HepG2 (cell line): ENCODE results near the gene XRCC1. TPM values are rescaled to one million over a fixed set of nuclear protein-coding genes. Genes with fewer than 3 reads are reported as not detected.

Experiments
- ATAC-seq: fragments of 200-7000 bp; cut with Tn5 transposase; 3 replicates; pipeline ENCODE4 v1.9.1; 2020; ENCODE audit warnings: mild to moderate bottlenecking, moderate library complexity
- BruUV-seq: library from RNA; stranded (reverse); fragments of 400-500 nt; replicated peaks from 2 replicates; lab custom pipeline; 2021; lab: Mats Ljungman, UMichigan
- CTCF ChIA-PET: fragments of 300-600 bp; formaldehyde crosslinking; extraction: SDS; loops from one replicate; lab custom pipeline; 2021; ENCODE audit warnings: low total read pairs, inconsistent platforms, low intra/inter-chr PET ratio; lab: Yijun Ruan, JAX
- POLR2A ChIA-PET: fragments of 350-600 bp; sonication (Branson Sonifier 250); formaldehyde crosslinking; loops from one replicate; lab custom pipeline; 2020; ENCODE audit warnings: antibody characterized with exemption, inconsistent platforms; lab: Yijun Ruan, JAX
- DNase-seq: peaks from one replicate; pipeline ENCODE4 v3.0.0-alpha.2; 2015; ENCODE audit warnings: low spot score
- FAIRE-seq: peaks from 3 replicates; lab custom pipeline; 2011; peaks lifted over from hg19 to GRCh38; lab: Jason Lieb, UNC
- H2AFZ ChIP-seq: one replicate; pipeline ENCODE4 v1.6.1; 2011; ENCODE audit warnings: low read length, inconsistent platforms
- H3K27ac ChIP-seq: fragments of 300-600 bp; 3 replicates; pipeline ENCODE4 v1.8.0; 2011; ENCODE audit warnings: mixed run types, mild to moderate bottlenecking, mixed read lengths, low read length, inconsistent platforms; ENCODE audit not compliant: insufficient read depth; ENCODE audit errors: extremely low read length
- H3K27me3 ChIP-seq, 2 experiments: fragments of 200-600 bp in 1 of 2; 2 replicates in 1 of 2; 3 replicates in 1 of 2; pipeline versions ENCODE4 v1.6.0 to v1.8.0; 2011; ENCODE audit warnings: low read length in 2 of 2, mild to moderate bottlenecking in 2 of 2, moderate library complexity in 2 of 2, inconsistent platforms in 1 of 2; ENCODE audit not compliant: insufficient read depth in 2 of 2, control insufficient read depth in 1 of 2
- H3K36me3 ChIP-seq, 2 experiments: fragments of 200-600 bp in 1 of 2; replicated peaks in 1 of 2; 2 replicates in 1 of 2; 3 replicates in 1 of 2; pipeline versions ENCODE4 v1.5.1 to v1.8.0; 2011; ENCODE audit warnings: low read length in 2 of 2, inconsistent platforms in 1 of 2; ENCODE audit not compliant: insufficient read depth in 2 of 2, control insufficient read depth in 1 of 2
- H3K4me1 ChIP-seq: 2 replicates; pipeline ENCODE4 v1.5.1; 2012; ENCODE audit warnings: low read length, inconsistent platforms; ENCODE audit not compliant: insufficient read depth
- H3K4me2 ChIP-seq: 2 replicates; pipeline ENCODE4 v1.6.0; 2011; ENCODE audit warnings: low read depth, low read length, inconsistent platforms
- H3K4me3 ChIP-seq, 3 experiments: fragments of 200-600 bp in 1 of 3; sonication (generic), shearing (Covaris generic) in 1 of 3; replicated peaks in 1 of 3; 2 replicates each; pipeline ENCODE4 v1.5.1; 2011 to 2016; ENCODE audit warnings: low read length in 3 of 3, inconsistent platforms in 2 of 3, low read depth in 2 of 3, mild to moderate bottlenecking in 2 of 3, control low read depth in 1 of 3, mixed read lengths in 1 of 3; ENCODE audit not compliant: insufficient read depth in 1 of 3
- H3K79me2 ChIP-seq: one replicate; pipeline ENCODE4 v1.6.1; 2011; ENCODE audit warnings: low read length, inconsistent platforms; ENCODE audit not compliant: insufficient read depth
- H3K9ac ChIP-seq: 2 replicates; pipeline ENCODE4 v1.6.0; 2011; ENCODE audit warnings: mild to moderate bottlenecking, low read depth, low read length, inconsistent platforms; ENCODE audit not compliant: insufficient read depth
- H3K9me3 ChIP-seq: 2 replicates; pipeline ENCODE4 v1.5.1; 2012; ENCODE audit warnings: mild to moderate bottlenecking, low read length
- H4K20me1 ChIP-seq: 2 replicates; pipeline ENCODE4 v1.6.0; 2011; ENCODE audit warnings: inconsistent platforms, mild to moderate bottlenecking, low read length, moderate library complexity; ENCODE audit not compliant: insufficient read depth
- HNF4G ChIP-seq, 2 experiments: sonication (generic) in 1 of 2; formaldehyde crosslinking in 1 of 2; IDR thresholded peaks; 2 replicates each; pipeline versions ENCODE4 v1.4.0 to v1.6.1; 2011 to 2020; ENCODE audit warnings: borderline replicate concordance in 2 of 2, low read depth in 2 of 2, mild to moderate bottlenecking in 2 of 2, low read length in 1 of 2, missing genetic modification reagents in 1 of 2, moderate library complexity in 1 of 2
- NFE2 ChIP-seq: sonication (generic); formaldehyde crosslinking; IDR thresholded peaks from 2 replicates; pipeline ENCODE4 v1.4.0; 2020; ENCODE audit warnings: missing genetic modification reagents
- NR2F2 ChIP-seq: IDR thresholded peaks from 2 replicates; pipeline ENCODE4 v1.6.1; 2012; ENCODE audit warnings: low read depth, inconsistent platforms, borderline replicate concordance
- NR2F6 ChIP-seq, 2 experiments: IDR thresholded peaks; 2 replicates each; pipeline ENCODE4 v1.6.1; 2016; ENCODE audit warnings: antibody characterized with exemption in 1 of 2, mild to moderate bottlenecking in 1 of 2
- ONECUT2 ChIP-seq: sonication (generic); formaldehyde crosslinking; IDR thresholded peaks from 2 replicates; pipeline ENCODE4 v1.4.0; 2020; ENCODE audit warnings: missing genetic modification reagents
- PRPF4 ChIP-seq: fragments of 200-400 bp; formaldehyde crosslinking; IDR thresholded peaks from 2 replicates; pipeline ENCODE4 v1.6.1; 2016; ENCODE audit warnings: low read length, low read depth; ENCODE audit not compliant: poor library complexity, severe bottlenecking
- RBFOX2 ChIP-seq: fragments of 200-400 bp; formaldehyde crosslinking; IDR thresholded peaks from 2 replicates; pipeline ENCODE4 v1.6.1; 2017; ENCODE audit warnings: low read depth, mild to moderate bottlenecking, low read length
- SUZ12 ChIP-seq: fragments of 150-350 bp; IDR thresholded peaks from 2 replicates; pipeline ENCODE4 v1.6.1; 2014; ENCODE audit warnings: low read depth, low read length
- TBX3 ChIP-seq: fragments of 450-650 bp; IDR thresholded peaks from 2 replicates; pipeline ENCODE4 v1.6.1; 2017; ENCODE audit warnings: antibody characterized with exemption, mild to moderate bottlenecking, inconsistent platforms, borderline replicate concordance
- YEATS2 ChIP-seq: sonication (generic); formaldehyde crosslinking; IDR thresholded peaks from 2 replicates; pipeline ENCODE4 v1.4.0; 2020; ENCODE audit warnings: missing genetic modification reagents, borderline replicate concordance
- ZNF451 ChIP-seq: sonication (generic); formaldehyde crosslinking; IDR thresholded peaks from 2 replicates; pipeline ENCODE4 v1.5.0; 2020; ENCODE audit warnings: mild to moderate bottlenecking, missing genetic modification reagents
- ZNF572 ChIP-seq: sonication (generic); formaldehyde crosslinking; IDR thresholded peaks from 2 replicates; pipeline ENCODE4 v1.5.1; 2020; ENCODE audit warnings: mild to moderate bottlenecking, missing genetic modification reagents
- ZNF605 ChIP-seq: sonication (generic); formaldehyde crosslinking; IDR thresholded peaks from 2 replicates; pipeline ENCODE4 v1.8.0; 2022; ENCODE audit warnings: mild to moderate bottlenecking, missing genetic modification reagents
- ZNF790 ChIP-seq: sonication (generic); formaldehyde crosslinking; IDR thresholded peaks from 2 replicates; pipeline ENCODE4 v1.8.0; 2022; ENCODE audit warnings: missing genetic modification reagents, mild to moderate bottlenecking, borderline replicate concordance
- ZNF850 ChIP-seq: sonication (generic); formaldehyde crosslinking; conservative IDR thresholded peaks from 2 replicates; pipeline ENCODE4 v1.9.0; 2021; ENCODE audit warnings: mild to moderate bottlenecking, missing genetic modification reagents
- ZSCAN12 ChIP-seq: sonication (generic); formaldehyde crosslinking; IDR thresholded peaks from 2 replicates; pipeline ENCODE4 v1.9.0; 2021; ENCODE audit warnings: mild to moderate bottlenecking, missing genetic modification reagents
- ZSCAN29 ChIP-seq: sonication (generic); formaldehyde crosslinking; conservative IDR thresholded peaks from 2 replicates; pipeline ENCODE4 v1.4.0; 2020; ENCODE audit warnings: mild to moderate bottlenecking, missing genetic modification reagents
- WGBS: methylation state at CpG from one replicate; pipeline ENCODE4 v1.1.6; 2017; ENCODE audit warnings: low lambda C conversion rate; 5-methylcytosine and 5-hydroxymethylcytosine counted together
- in situ Hi-C: cut with HindIII; loops from 2 replicates; pipeline ENCODE4 v1.10.0; 2017; ENCODE audit warnings: low pct_unique_long_range_greater_than_20kb; ENCODE audit not compliant: extremely low pct_ligation_motif_present
- intact Hi-C: fragments of 100-400 bp; cut with micrococcal nuclease; formaldehyde crosslinking; loops from one replicate; pipeline ENCODE4 v1.10.0; 2022; ENCODE audit not compliant: unreplicated experiment
- polyA plus RNA-seq, 8 experiments: library from polyadenylated mRNA; depleted of rRNA in 3 of 8; stranded (reverse) in 7 of 8; unstranded in 1 of 8; fragments of >200 nt; fragmentation: Illumina TruSeq in 4 of 8; extraction: Trizol in 4 of 8; gene quantifications; 2 replicates each; pipeline versions ENCODE4 v1.2.1 to v1.2.3, GENCODE V29; 2011 to 2016; ENCODE audit warnings: low read depth in 4 of 8, missing spikeins in 1 of 8, mixed read lengths in 1 of 8; ENCODE audit not compliant: insufficient read depth in 1 of 8
- total RNA-seq, 5 experiments: library from RNA; depleted of rRNA; stranded (reverse); fragments of >200 nt; fragmentation: Illumina TruSeq; extraction: Trizol; gene quantifications; 2 replicates each; pipeline ENCODE4 v1.2.3, GENCODE V29; 2016; ENCODE audit warnings: low read depth in 1 of 5
- TF ChIP-seq, protein P1 (sequence below): sonication (generic); formaldehyde crosslinking; IDR thresholded peaks from 2 replicates; pipeline ENCODE4 v1.8.0; 2022; ENCODE audit warnings: missing genetic modification reagents, mild to moderate bottlenecking, inconsistent platforms, borderline replicate concordance

The XRCC1 gene
- total and polyA plus RNA-seq, 2 of the 13 experiments (the other 11 are each of a cell fraction or from before 2014, with no cell fraction given), result 24.7 to 26.3 TPM

DNA sequence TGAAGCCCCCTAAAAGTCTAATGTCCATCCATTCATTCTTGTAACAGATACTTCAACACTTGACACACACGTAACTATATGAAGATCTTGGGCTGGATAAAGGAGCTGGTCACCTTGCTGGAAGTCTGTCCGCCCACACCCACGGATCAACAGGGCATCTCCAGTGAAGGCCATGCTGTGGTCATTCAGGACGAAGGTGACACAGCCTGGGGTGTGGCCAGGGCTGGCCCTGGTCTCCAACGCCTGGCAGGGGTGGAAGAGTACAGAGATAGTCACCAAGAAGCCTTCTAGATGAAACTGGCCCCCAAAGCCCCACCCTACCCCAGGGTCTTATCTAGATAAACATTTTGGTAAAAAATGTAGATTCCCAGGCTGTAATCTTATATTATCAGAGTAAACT is 64.0 kb downstream of the XRCC1 start:
- Histone ChIP-seq H4K20me1 (no peaks in the 10 kb centered on the region), H3K9ac (no peak overlapping the region), H3K4me1 (peaks cover 9% of the 10 kb centered on the region), H2AFZ (no peak overlapping the region), H3K36me3 (peaks cover 0 to 8% of the 10 kb centered on the region in 2 experiments; a peak in 4 of 5 replicates), H3K27me3 (no peaks in the 10 kb centered on the region), H3K9me3 (no peaks in the 10 kb centered on the region), H3K4me2 (no peak overlapping the region), H3K79me2 (no peaks in the 10 kb centered on the region), H3K4me3 (no peak overlapping the region), H3K27ac (no peak overlapping the region)
- no peak for TF ChIP-seq NR2F2
- TF ChIP-seq ZNF605, result no peak
- no peak for TF ChIP-seq ZNF850 (CRISPR knock-in tag)
- TF ChIP-seq ZNF572 (CRISPR knock-in tag), result no peak
- no peak for TF ChIP-seq ZNF790 (CRISPR knock-in tag)
- TF ChIP-seq HNF4G (IDR thresholded peaks at IDR 0.05; ENCODE audit: borderline replicate concordance, low read depth, low read length), result no peak
- TF ChIP-seq HNF4G (CRISPR knock-in tag; IDR thresholded peaks at IDR 0.05; ENCODE audit: borderline replicate concordance, low read depth), result no peak
- ATAC-seq, result no peak
- POLR2A ChIA-PET, result no interaction called here
- CTCF ChIA-PET, result no interaction called here
- intact Hi-C loops, result no loop called here
- no peak for DNase-seq
- 100% methylated on average over 5 of the region's 5 CpGs for WGBS
- no peak for FAIRE-seq
- in situ Hi-C loops, result no loop called here
- no TSS peak for BruUV-seq

DNA sequence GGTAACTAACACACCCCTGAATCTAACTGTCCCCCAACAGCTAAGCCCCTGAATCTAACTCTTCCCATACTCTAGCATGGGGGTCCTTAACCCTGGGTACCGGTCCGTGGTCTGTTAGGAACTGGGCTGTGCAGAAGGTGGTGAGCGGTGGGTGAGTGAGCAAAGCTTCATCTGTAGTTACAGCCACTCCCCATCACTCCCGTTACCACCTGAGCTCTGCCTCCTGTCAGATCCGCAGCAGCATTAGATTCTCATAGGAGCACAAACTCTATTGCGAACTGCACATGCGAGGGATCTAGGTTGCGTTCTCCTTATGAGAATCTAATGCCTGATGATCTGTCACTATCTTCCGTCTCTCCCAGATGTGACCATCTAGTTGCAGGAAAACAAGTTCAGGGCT is 64.6 kb downstream of the XRCC1 start:
- Histone ChIP-seq H3K36me3 (peaks cover 0 to 8% of the 10 kb centered on the region in 2 experiments; a peak in 4 of 5 replicates), H3K27me3 (no peaks in the 10 kb centered on the region), H3K79me2 (no peaks in the 10 kb centered on the region), H3K4me1 (peaks cover 9% of the 10 kb centered on the region), H3K4me3 (no peak overlapping the region), H3K4me2 (no peak overlapping the region), H2AFZ (no peak overlapping the region), H3K9ac (no peak overlapping the region), H3K27ac (no peak overlapping the region), H4K20me1 (no peaks in the 10 kb centered on the region), H3K9me3 (no peaks in the 10 kb centered on the region)
- 96% methylated on average over 7 of the region's 9 CpGs for WGBS
- ChIA-PET POLR2A (no interaction called here), CTCF (no interaction called here)
- intact Hi-C loops, result no loop called here
- DNase-seq, result no peak
- no peak for FAIRE-seq
- no TSS peak for BruUV-seq
- in situ Hi-C loops, result no loop called here
- no peak for ATAC-seq
- no peak for TF ChIP-seq ONECUT2 (CRISPR knock-in tag)
- no peak for TF ChIP-seq SUZ12
- TF ChIP-seq ZSCAN12 (CRISPR knock-in tag), result no peak
- no peak for TF ChIP-seq YEATS2
- no peak for TF ChIP-seq NFE2
- TF ChIP-seq, protein P1, sequence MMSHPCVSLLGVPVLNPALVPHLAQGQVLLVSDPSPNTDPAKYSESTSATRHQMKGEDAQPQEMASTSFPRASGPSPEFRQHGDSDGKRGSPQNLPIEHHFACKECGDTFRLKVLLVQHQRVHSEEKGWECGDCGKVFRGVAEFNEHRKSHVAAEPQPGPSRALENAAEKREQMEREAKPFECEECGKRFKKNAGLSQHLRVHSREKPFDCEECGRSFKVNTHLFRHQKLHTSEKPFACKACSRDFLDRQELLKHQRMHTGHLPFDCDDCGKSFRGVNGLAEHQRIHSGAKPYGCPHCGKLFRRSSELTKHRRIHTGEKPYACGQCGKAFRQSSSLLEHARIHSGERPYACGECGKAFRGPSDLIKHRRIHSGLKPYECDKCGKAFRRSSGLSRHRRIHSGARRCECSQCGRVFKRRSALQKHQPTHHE (CRISPR knock-in tag), result no peak
- TF ChIP-seq TBX3, result no peak
- no peak for TF ChIP-seq ZSCAN29 (CRISPR knock-in tag)
- no peak for TF ChIP-seq RBFOX2
- TF ChIP-seq PRPF4, result no peak
- no peak for TF ChIP-seq ZNF451 (CRISPR knock-in tag)
- TF ChIP-seq NR2F6 (IDR thresholded peaks at IDR 0.05), result no peak
- TF ChIP-seq NR2F6 (CRISPR knock-in tag; IDR thresholded peaks at IDR 0.05), result no peak
